MCF 10A (cell line): ENCODE measurements around the gene AGBL5. TPM values are rescaled to one million over a fixed set of nuclear protein-coding genes. Genes with fewer than 3 reads are reported as not detected.

ENCODE experiments used
- BruUV-seq: library from RNA; stranded (reverse); fragments of 400-500 nt; replicated peaks from 2 replicates; lab custom pipeline; 2021; lab: Mats Ljungman, UMichigan
- CTCF ChIA-PET: fragments of 300-600 bp; sonication (Branson Sonifier 250); formaldehyde crosslinking; extraction: SDS; loops from one replicate; lab custom pipeline; 2021; ENCODE audit warnings: antibody characterized with exemption, inconsistent platforms; lab: Yijun Ruan, JAX
- POLR2A ChIA-PET: fragments of 300-600, 350-650 bp; sonication (Branson Sonifier 250); formaldehyde crosslinking; extraction: SDS; loops from one replicate; lab custom pipeline; 2020; ENCODE audit warnings: antibody characterized with exemption, inconsistent platforms; lab: Yijun Ruan, JAX
- DNase-seq: peaks from one replicate; pipeline ENCODE4 v3.0.0-alpha.2; 2018; ENCODE audit not compliant: unreplicated experiment
- H3K27ac Mint-ChIP-seq: one replicate; pipeline ENCODE4 v1.8.0; 2022; ENCODE audit warnings: mild to moderate bottlenecking, low read depth, mixed read lengths; ENCODE audit not compliant: unreplicated experiment
- H3K27me3 Mint-ChIP-seq: one replicate; pipeline ENCODE4 v1.8.0; 2022; ENCODE audit warnings: mixed read lengths; ENCODE audit not compliant: insufficient read depth, unreplicated experiment
- H3K36me3 Mint-ChIP-seq: one replicate; pipeline ENCODE4 v1.8.0; 2022; ENCODE audit warnings: mild to moderate bottlenecking, moderate library complexity, mixed read lengths; ENCODE audit not compliant: insufficient read depth, unreplicated experiment
- H3K4me1 Mint-ChIP-seq: one replicate; pipeline ENCODE4 v1.8.0; 2022; ENCODE audit warnings: mixed read lengths; ENCODE audit not compliant: insufficient read depth, unreplicated experiment
- H3K4me3 Mint-ChIP-seq: one replicate; pipeline ENCODE4 v1.8.0; 2022; ENCODE audit warnings: mild to moderate bottlenecking, moderate library complexity, mixed read lengths; ENCODE audit not compliant: unreplicated experiment
- H3K9me3 Mint-ChIP-seq: one replicate; pipeline ENCODE4 v1.8.0; 2022; ENCODE audit warnings: mixed read lengths; ENCODE audit not compliant: unreplicated experiment
- intact Hi-C: fragments of 100-400 bp; cut with micrococcal nuclease; formaldehyde crosslinking; loops from 2 replicates; pipeline ENCODE4 v1.14.1; 2022
- total RNA-seq: library from RNA; stranded (reverse); gene quantifications from 2 replicates; pipeline ENCODE4 v1.2.3, GENCODE V29; 2022
- TF ChIP-seq, protein P1 (sequence below): fragments of 200-600 bp; IDR thresholded peaks from one replicate; pipeline ENCODE4 v1.8.0; 2022; ENCODE audit warnings: antibody characterized with exemption, mild to moderate bottlenecking; ENCODE audit not compliant: unreplicated experiment

AGBL5 gene
- total RNA-seq, 1 experiment from 2014 or later, result 22.7 TPM

DNA sequence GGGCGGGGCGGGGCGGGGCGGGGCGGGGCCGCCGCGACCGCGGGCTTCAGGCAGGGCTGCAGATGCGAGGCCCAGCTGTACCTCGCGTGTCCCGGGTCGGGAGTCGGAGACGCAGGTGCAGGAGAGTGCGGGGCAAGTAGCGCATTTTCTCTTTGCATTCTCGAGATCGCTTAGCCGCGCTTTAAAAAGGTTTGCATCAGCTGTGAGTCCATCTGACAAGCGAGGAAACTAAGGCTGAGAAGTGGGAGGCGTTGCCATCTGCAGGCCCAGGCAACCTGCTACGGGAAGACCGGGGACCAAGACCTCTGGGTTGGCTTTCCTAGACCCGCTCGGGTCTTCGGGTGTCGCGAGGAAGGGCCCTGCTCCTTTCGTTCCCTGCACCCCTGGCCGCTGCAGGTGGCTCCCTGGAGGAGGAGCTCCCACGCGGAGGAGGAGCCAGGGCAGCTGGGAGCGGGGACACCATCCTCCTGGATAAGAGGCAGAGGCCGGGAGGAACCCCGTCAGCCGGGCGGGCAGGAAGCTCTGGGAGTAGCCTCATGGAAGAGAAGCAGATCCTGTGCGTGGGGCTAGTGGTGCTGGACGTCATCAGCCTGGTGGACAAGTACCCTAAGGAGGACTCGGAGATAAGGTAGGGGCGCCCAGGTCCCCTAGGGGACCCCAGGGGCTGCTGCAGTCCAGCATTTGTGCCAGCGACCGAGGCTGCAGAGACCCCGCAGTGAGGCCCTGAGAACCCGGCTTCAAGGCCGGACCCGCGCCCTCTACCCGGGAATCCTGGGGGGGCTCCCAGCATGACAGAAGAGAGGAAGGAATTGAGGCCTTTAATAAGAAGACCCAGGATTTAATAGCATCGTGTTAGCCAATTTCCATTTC lies 35.5 kb downstream of the AGBL5 start, which contains the start of gene KHK:
Gene KHK (plus strand): TSS at position 49 of the 870 bp plus-strand sequence. CDS start 488 bp downstream, at position 537.
- TF ChIP-seq, protein P1, sequence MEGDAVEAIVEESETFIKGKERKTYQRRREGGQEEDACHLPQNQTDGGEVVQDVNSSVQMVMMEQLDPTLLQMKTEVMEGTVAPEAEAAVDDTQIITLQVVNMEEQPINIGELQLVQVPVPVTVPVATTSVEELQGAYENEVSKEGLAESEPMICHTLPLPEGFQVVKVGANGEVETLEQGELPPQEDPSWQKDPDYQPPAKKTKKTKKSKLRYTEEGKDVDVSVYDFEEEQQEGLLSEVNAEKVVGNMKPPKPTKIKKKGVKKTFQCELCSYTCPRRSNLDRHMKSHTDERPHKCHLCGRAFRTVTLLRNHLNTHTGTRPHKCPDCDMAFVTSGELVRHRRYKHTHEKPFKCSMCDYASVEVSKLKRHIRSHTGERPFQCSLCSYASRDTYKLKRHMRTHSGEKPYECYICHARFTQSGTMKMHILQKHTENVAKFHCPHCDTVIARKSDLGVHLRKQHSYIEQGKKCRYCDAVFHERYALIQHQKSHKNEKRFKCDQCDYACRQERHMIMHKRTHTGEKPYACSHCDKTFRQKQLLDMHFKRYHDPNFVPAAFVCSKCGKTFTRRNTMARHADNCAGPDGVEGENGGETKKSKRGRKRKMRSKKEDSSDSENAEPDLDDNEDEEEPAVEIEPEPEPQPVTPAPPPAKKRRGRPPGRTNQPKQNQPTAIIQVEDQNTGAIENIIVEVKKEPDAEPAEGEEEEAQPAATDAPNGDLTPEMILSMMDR, result no peak
- no peak within 1 kb of the TSS for H3K27ac Mint-ChIP-seq
- no peaks in the 10 kb centered on the region for H3K27me3 Mint-ChIP-seq
- ChIA-PET CTCF (interaction anchor here (0.6 to 2.0 kb wide), 16 partner anchors 10 to 1053 kb away, joined by 3 to 22 read pairs (median 4); partner anchors contain the start of genes RAB10 and TRIM54), POLR2A (interaction anchor here (0.5 to 2.3 kb wide), 11 partner anchors 9 to 425 kb away, joined by 3 to 8 read pairs (median 4); partner anchors contain the start of genes AGBL5, ATRAID, OST4 and PREB)
- no TSS peak for BruUV-seq
- peak; percentile 46 for DNase-seq
- H3K9me3 Mint-ChIP-seq, result no peaks in the 10 kb centered on the region
- peak within 1 kb of the TSS; percentile 75 for H3K4me3 Mint-ChIP-seq
- no peaks in the 10 kb centered on the region for H3K4me1 Mint-ChIP-seq
- H3K36me3 Mint-ChIP-seq, result no peaks in the 10 kb centered on the region
- intact Hi-C loops, result loop anchor here (2.0 kb wide), 1 partner anchor 36 kb away; the partner anchor contains the start of gene AGBL5

DNA sequence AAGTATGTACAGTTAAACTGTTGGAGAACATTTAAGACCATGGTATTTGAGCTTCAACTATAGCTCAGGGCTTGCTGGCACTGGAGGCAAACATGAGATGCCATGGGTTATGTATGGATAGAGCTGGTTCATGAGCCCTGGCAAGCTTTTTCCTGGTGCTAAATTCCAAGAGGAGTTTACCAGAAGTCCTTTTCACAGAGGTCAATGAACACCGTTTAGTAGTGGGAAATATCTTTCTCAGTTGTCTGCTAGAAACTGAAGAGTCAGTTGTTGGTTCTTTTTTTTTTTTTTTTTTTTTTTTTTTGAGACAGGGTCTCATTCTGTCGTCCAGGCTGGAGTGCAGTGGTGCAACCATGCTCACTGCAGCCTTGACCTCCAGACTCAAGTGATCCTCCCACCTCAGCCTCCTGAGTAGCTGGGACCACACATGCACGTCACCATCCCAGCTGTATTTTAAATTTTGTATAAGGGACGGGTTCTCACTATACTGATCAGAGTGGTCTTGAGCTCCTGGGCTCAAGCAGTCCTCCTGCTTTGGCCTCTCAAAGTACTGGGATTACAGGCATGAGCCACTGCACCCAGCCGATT lies 36.4 kb downstream of the AGBL5 start:
- TF ChIP-seq, protein P1, result no peak
- no peaks in the 10 kb centered on the region for H3K9me3 Mint-ChIP-seq
- CTCF ChIA-PET, result interaction anchor here (0.6 to 2.0 kb wide), 8 partner anchors 9 to 1234 kb away, joined by 3 to 22 read pairs (median 4); partner anchors contain the start of gene TRIM54
- POLR2A ChIA-PET, result interaction anchor here (1.4 to 2.3 kb wide), 4 partner anchors 17 to 206 kb away, joined by 3 to 8 read pairs (median 7); partner anchors contain the start of genes AGBL5, OST4 and PREB
- H3K4me1 Mint-ChIP-seq, result no peaks in the 10 kb centered on the region
- intact Hi-C loops, result loop anchor here (2.0 kb wide), 1 partner anchor 37 kb away; the partner anchor contains the start of gene AGBL5
- H3K4me3 Mint-ChIP-seq, result peak overlapping the region; percentile 75
- no peak overlapping the region for H3K27ac Mint-ChIP-seq
- H3K27me3 Mint-ChIP-seq, result no peaks in the 10 kb centered on the region
- no peak for DNase-seq
- no TSS peak for BruUV-seq
- H3K36me3 Mint-ChIP-seq, result no peaks in the 10 kb centered on the region

DNA sequence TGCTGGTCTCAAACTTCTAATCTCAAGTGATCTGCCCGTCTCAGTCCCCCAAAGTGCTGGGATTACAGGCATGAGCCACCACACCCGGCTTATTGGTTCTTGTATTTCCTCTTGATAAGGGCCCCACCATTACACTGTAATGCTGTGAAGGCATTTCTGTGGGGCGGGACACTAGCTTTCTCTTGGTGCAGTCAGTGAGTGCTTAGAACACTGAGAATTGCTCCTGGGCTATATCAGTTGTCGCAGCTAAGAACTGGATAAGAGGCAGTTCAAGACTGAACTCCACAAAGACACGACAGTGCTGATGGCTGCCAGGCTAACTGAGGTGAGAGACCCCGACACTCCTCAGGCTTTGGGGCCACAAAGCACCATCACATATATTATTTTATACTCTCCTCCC lies 37.2 kb downstream of the AGBL5 start:
- H3K4me3 Mint-ChIP-seq, result no peak overlapping the region
- no peak overlapping the region for H3K27ac Mint-ChIP-seq
- no peaks in the 10 kb centered on the region for H3K4me1 Mint-ChIP-seq
- H3K9me3 Mint-ChIP-seq, result no peaks in the 10 kb centered on the region
- BruUV-seq, result no TSS peak
- H3K27me3 Mint-ChIP-seq, result no peaks in the 10 kb centered on the region
- TF ChIP-seq, protein P1, result no peak
- DNase-seq, result no peak
- intact Hi-C loops, result no loop called here
- POLR2A ChIA-PET, result interaction anchor here (2.1 kb wide), 1 partner anchor 17 kb away, joined by 8 read pairs; the partner anchor contains the start of gene OST4
- H3K36me3 Mint-ChIP-seq, result no peaks in the 10 kb centered on the region
- CTCF ChIA-PET, result interaction anchor here (0.7 to 2.0 kb wide), 6 partner anchors 8 to 215 kb away, joined by 3 to 22 read pairs (median 3); no protein-coding TSS in a partner anchor
